Measurements from ENCODE around the gene HUWE1.
"Not testable (repeated sequence)": the region's sequence is repeated elsewhere in the genome, so short reads cannot be mapped to it uniquely, and the experiment has no call there.

Gene HUWE1

GRCh38 chrX:53728506-53728905 lies 42.0 kb upstream of the HUWE1 start:
- no peaks in the 10 kb centered on the region for H3K27me3 ChIP-seq (ENCODE audit: low read depth, low read length)
- TF ChIP-seq EZH2phosphoT487 (IDR thresholded peaks at IDR 0.05; ENCODE audit: low read depth) = no peak
- no peak for TF ChIP-seq CTCF (IDR thresholded peaks at IDR 0.05; ENCODE audit: low read depth, low read length)

DNA sequence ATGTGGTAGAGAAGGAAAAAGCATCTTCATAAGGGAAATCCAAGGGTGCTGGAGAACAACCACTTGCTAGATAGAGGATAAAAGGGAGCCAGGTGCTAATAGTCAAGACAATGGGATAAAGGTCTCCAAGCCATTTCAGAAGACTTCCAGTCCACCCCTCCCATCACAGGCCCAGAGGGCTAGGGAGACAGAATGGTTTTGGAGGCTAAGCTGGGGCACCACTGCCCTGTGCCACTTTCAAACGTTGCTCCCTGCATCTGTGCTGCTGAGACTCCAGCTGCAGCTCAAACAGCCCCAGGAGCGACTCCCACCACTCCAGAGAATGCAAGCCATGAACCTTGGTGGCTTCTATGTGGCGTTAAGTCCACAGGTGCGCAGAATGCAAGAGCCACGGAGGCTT lies 38.4 kb upstream of the HUWE1 start:
- Histone ChIP-seq H3K36me3 (replicated peaks; ENCODE audit: low read depth, low read length) (no peaks in the 10 kb centered on the region), H2AFZ (ENCODE audit: low read depth, low read length) (no peak overlapping the region), H3K9ac (ENCODE audit: low read length) (no peak overlapping the region), H3K27me3 (ENCODE audit: low read depth, low read length) (no peaks in the 10 kb centered on the region), H4K20me1 (ENCODE audit: insufficient read depth, low read length) (no peaks in the 10 kb centered on the region), H3K4me3 (ENCODE audit: low read length) (no peak overlapping the region), H3K9me3 (ENCODE audit: insufficient read depth, low read length) (no peaks in the 10 kb centered on the region), H3K4me2 (ENCODE audit: low read length) (no peak overlapping the region), H3K79me2 (ENCODE audit: low read length) (no peaks in the 10 kb centered on the region), H3K27ac (ENCODE audit: low read length) (no peak overlapping the region), H3K4me1 (ENCODE audit: low read length) (peaks cover 10% of the 10 kb centered on the region)
- no peak for TF ChIP-seq EZH2phosphoT487 (IDR thresholded peaks at IDR 0.05; ENCODE audit: low read depth)
- no peak for TF ChIP-seq CTCF (IDR thresholded peaks at IDR 0.05; ENCODE audit: low read depth, low read length)

More at GRCh38 chrX:53728506-53728905, 42.0 kb upstream of the HUWE1 start:
- Histone ChIP-seq H3K36me3 (replicated peaks; ENCODE audit: low read depth, low read length) (no peaks in the 10 kb centered on the region), H3K9me3 (ENCODE audit: insufficient read depth, low read length) (no peaks in the 10 kb centered on the region), H3K4me1 (ENCODE audit: low read length) (peaks cover 20% of the 10 kb centered on the region), H4K20me1 (ENCODE audit: insufficient read depth, low read length) (no peaks in the 10 kb centered on the region), H3K4me3 (ENCODE audit: low read length) (no peak overlapping the region), H3K4me2 (ENCODE audit: low read length) (no peak overlapping the region), H3K79me2 (ENCODE audit: low read length) (no peaks in the 10 kb centered on the region), H3K27ac (ENCODE audit: low read length) (no peak overlapping the region), H2AFZ (ENCODE audit: low read depth, low read length) (no peak overlapping the region), H3K9ac (ENCODE audit: low read length) (no peak overlapping the region)

GRCh38 chrX:53723381-53723780 lies 36.9 kb upstream of the HUWE1 start:
- no peaks in the 10 kb centered on the region for H3K9me3 ChIP-seq (ENCODE audit: insufficient read depth, low read length)
- no peak overlapping the region for H3K9ac ChIP-seq (ENCODE audit: low read length)
- no peaks in the 10 kb centered on the region for H3K36me3 ChIP-seq (replicated peaks; ENCODE audit: low read depth, low read length)
- no peak overlapping the region for H3K4me2 ChIP-seq (ENCODE audit: low read length)
- H3K27ac ChIP-seq (ENCODE audit: low read length) = no peak overlapping the region
- no peaks in the 10 kb centered on the region for H4K20me1 ChIP-seq (ENCODE audit: insufficient read depth, low read length)
- no peak overlapping the region for H2AFZ ChIP-seq (ENCODE audit: low read depth, low read length)
- no peak for TF ChIP-seq EZH2phosphoT487 (IDR thresholded peaks at IDR 0.05; ENCODE audit: low read depth)
- no peak for TF ChIP-seq CTCF (IDR thresholded peaks at IDR 0.05; ENCODE audit: low read depth, low read length)
- no peaks in the 10 kb centered on the region for H3K27me3 ChIP-seq (ENCODE audit: low read depth, low read length)
- no peaks in the 10 kb centered on the region for H3K79me2 ChIP-seq (ENCODE audit: low read length)
- no peak overlapping the region for H3K4me3 ChIP-seq (ENCODE audit: low read length)
- H3K4me1 ChIP-seq (ENCODE audit: low read length) = peaks cover 16% of the 10 kb centered on the region

- H3K9ac ChIP-seq (ENCODE audit: low read length); H3K27me3 ChIP-seq (ENCODE audit: low read depth, low read length); H3K79me2 ChIP-seq (ENCODE audit: low read length); H3K9me3 ChIP-seq (ENCODE audit: insufficient read depth, low read length); H3K27ac ChIP-seq (ENCODE audit: low read length); H3K4me2 ChIP-seq (ENCODE audit: low read length); H2AFZ ChIP-seq (ENCODE audit: low read depth, low read length); H4K20me1 ChIP-seq (ENCODE audit: insufficient read depth, low read length); H3K36me3 ChIP-seq (replicated peaks; ENCODE audit: low read depth, low read length); H3K4me3 ChIP-seq (ENCODE audit: low read length): not testable (repeated sequence)
- H3K4me1 ChIP-seq (ENCODE audit: low read length) = peaks cover 33% of the 10 kb centered on the region
These were observed 35.1 kb upstream of the HUWE1 start for GRCh38 chrX:53721610-53722009.

GRCh38 chrX:53719666-53720065 lies 33.1 kb upstream of the HUWE1 start:
- H2AFZ ChIP-seq (ENCODE audit: low read depth, low read length); H3K36me3 ChIP-seq (replicated peaks; ENCODE audit: low read depth, low read length); H3K4me3 ChIP-seq (ENCODE audit: low read length); H3K9me3 ChIP-seq (ENCODE audit: insufficient read depth, low read length); H3K9ac ChIP-seq (ENCODE audit: low read length); H3K27ac ChIP-seq (ENCODE audit: low read length); H3K4me2 ChIP-seq (ENCODE audit: low read length); H3K79me2 ChIP-seq (ENCODE audit: low read length); H3K27me3 ChIP-seq (ENCODE audit: low read depth, low read length); H4K20me1 ChIP-seq (ENCODE audit: insufficient read depth, low read length): not testable (repeated sequence)
- H3K4me1 ChIP-seq (ENCODE audit: low read length) = peaks cover 53% of the 10 kb centered on the region

Measured in OCI-LY3 (cell line).